ENCODE measurements around the gene NBR1. TPM values are rescaled to one million over a fixed set of nuclear protein-coding genes. Genes with fewer than 3 reads are reported as not detected.
"Not testable (repeated sequence)": the region's sequence is repeated elsewhere in the genome, so short reads cannot be mapped to it uniquely, and the experiment has no call there.

The NBR1 gene
- total and polyA plus RNA-seq, 4 donors = 25.5 to 127 (median 50.4) TPM

- Histone ChIP-seq H3K9me3 (ENCODE audit: control insufficient read depth in 4 of 4, insufficient read depth in 3 of 4, low read length in 3 of 4) (no peaks in the 10 kb centered on the region), H3K27ac (ENCODE audit: low read depth in 1 of 2, low read length in 1 of 2) (no peak overlapping the region), H3K4me1 (ENCODE audit: control insufficient read depth in 5 of 5, insufficient read depth in 5 of 5, low read length in 5 of 5) (peaks cover 0 to 4% (median 2%) of the 10 kb centered on the region in 5 donors), H3K9ac (ENCODE audit: insufficient read depth in 1 of 2, low read length in 2 of 2) (no peak overlapping the region), H3K4me3 (no peak overlapping the region), H3K36me3 (ENCODE audit: control insufficient read depth in 4 of 4, insufficient read depth in 4 of 4, low read length in 4 of 4) (peaks cover 0 to 4% (median 1%) of the 10 kb centered on the region in 4 donors), H3K27me3 (ENCODE audit: control insufficient read depth in 3 of 3, insufficient read depth in 3 of 3, low read length in 2 of 3) (no peaks in the 10 kb centered on the region)
- no peak for TF ChIP-seq CTCF (IDR thresholded peaks at IDR 0.05; ENCODE audit: control extremely low read depth, extremely low read depth)
- ATAC-seq (ENCODE audit: insufficient read depth, low FRiP score) = no peak
- no peak for DNase-seq
- 59 to 86% methylated on average over 7 of the region's 7 CpGs for WGBS, 2 donors
Measured at GRCh38 chr17:43224146-43224705, 53.2 kb downstream of the NBR1 start.

GRCh38 chr17:43226393-43226792 is 55.4 kb downstream of the NBR1 start:
- Histone ChIP-seq H3K9ac (ENCODE audit: insufficient read depth in 1 of 2, low read length in 2 of 2) (no peak overlapping the region), H3K27ac (ENCODE audit: low read depth in 1 of 2, low read length in 1 of 2) (no peak overlapping the region), H3K27me3 (ENCODE audit: control insufficient read depth in 3 of 3, insufficient read depth in 3 of 3, low read length in 2 of 3) (no peaks in the 10 kb centered on the region), H3K36me3 (ENCODE audit: control insufficient read depth in 4 of 4, insufficient read depth in 4 of 4, low read length in 4 of 4) (peaks cover 0 to 4% (median 1%) of the 10 kb centered on the region in 4 donors), H3K4me3 (no peak overlapping the region), H3K4me1 (ENCODE audit: control insufficient read depth in 5 of 5, insufficient read depth in 5 of 5, low read length in 5 of 5) (no peaks in the 10 kb centered on the region), H3K9me3 (ENCODE audit: control insufficient read depth in 4 of 4, insufficient read depth in 3 of 4, low read length in 3 of 4) (no peaks in the 10 kb centered on the region)
- DNase-seq (no peak), ATAC-seq (ENCODE audit: insufficient read depth, low FRiP score) (no peak)
- TF ChIP-seq CTCF (IDR thresholded peaks at IDR 0.05; ENCODE audit: control extremely low read depth, extremely low read depth) = no peak
- 94 to 97% methylated on average over 7 of the region's 7 CpGs for WGBS, 2 donors

- not testable (repeated sequence) for ATAC-seq (ENCODE audit: insufficient read depth, low FRiP score); H3K9me3 ChIP-seq (ENCODE audit: control insufficient read depth in 4 of 4, insufficient read depth in 3 of 4, low read length in 3 of 4); H3K4me1 ChIP-seq (ENCODE audit: control insufficient read depth in 5 of 5, insufficient read depth in 5 of 5, low read length in 5 of 5); DNase-seq; H3K27me3 ChIP-seq (ENCODE audit: control insufficient read depth in 3 of 3, insufficient read depth in 3 of 3, low read length in 2 of 3); H3K9ac ChIP-seq (ENCODE audit: insufficient read depth in 1 of 2, low read length in 2 of 2); H3K4me3 ChIP-seq; H3K36me3 ChIP-seq (ENCODE audit: control insufficient read depth in 4 of 4, insufficient read depth in 4 of 4, low read length in 4 of 4); H3K27ac ChIP-seq (ENCODE audit: low read depth in 1 of 2, low read length in 1 of 2)
- no CpG with 5 or more reads among the region's 7 CpGs for WGBS, 2 donors
Measured at GRCh38 chr17:43228020-43228782, 57.2 kb downstream of the NBR1 start, which contains the start of gene CCDC200. CCDC200 (minus strand) TSS chr17:43228623; CDS start chr17:43228554, 69 bp downstream.

- H3K36me3 ChIP-seq (ENCODE audit: control insufficient read depth in 4 of 4, insufficient read depth in 4 of 4, low read length in 4 of 4); H3K27ac ChIP-seq (ENCODE audit: low read depth in 1 of 2, low read length in 1 of 2); H3K4me3 ChIP-seq; DNase-seq; H3K4me1 ChIP-seq (ENCODE audit: control insufficient read depth in 5 of 5, insufficient read depth in 5 of 5, low read length in 5 of 5); H3K9me3 ChIP-seq (ENCODE audit: control insufficient read depth in 4 of 4, insufficient read depth in 3 of 4, low read length in 3 of 4); ATAC-seq (ENCODE audit: insufficient read depth, low FRiP score); H3K27me3 ChIP-seq (ENCODE audit: control insufficient read depth in 3 of 3, insufficient read depth in 3 of 3, low read length in 2 of 3): not testable (repeated sequence)
- WGBS, 2 donors = 50 to 82% methylated on average over 15 to 18 of the region's 40 CpGs
- H3K9ac ChIP-seq (ENCODE audit: insufficient read depth in 1 of 2, low read length in 2 of 2) = peak overlapping the region in 1 of 2 donors; percentile 82
Measured at GRCh38 chr17:43231205-43232020, 60.4 kb downstream of the NBR1 start.

- not testable (repeated sequence) for H3K27me3 ChIP-seq (ENCODE audit: control insufficient read depth in 3 of 3, insufficient read depth in 3 of 3, low read length in 2 of 3); H3K4me1 ChIP-seq (ENCODE audit: control insufficient read depth in 5 of 5, insufficient read depth in 5 of 5, low read length in 5 of 5); H3K9me3 ChIP-seq (ENCODE audit: control insufficient read depth in 4 of 4, insufficient read depth in 3 of 4, low read length in 3 of 4); H3K4me3 ChIP-seq; H3K36me3 ChIP-seq (ENCODE audit: control insufficient read depth in 4 of 4, insufficient read depth in 4 of 4, low read length in 4 of 4); DNase-seq; ATAC-seq (ENCODE audit: insufficient read depth, low FRiP score); H3K27ac ChIP-seq (ENCODE audit: low read depth in 1 of 2, low read length in 1 of 2)
- peak overlapping the region in 1 of 2 donors; percentile 82 for H3K9ac ChIP-seq (ENCODE audit: insufficient read depth in 1 of 2, low read length in 2 of 2)
- WGBS, 2 donors = 84 to 92% methylated on average over 11 to 16 of the region's 24 CpGs
Measured at GRCh38 chr17:43232021-43232699, 61.1 kb downstream of the NBR1 start.

GRCh38 chr17:43233263-43233662 is 62.2 kb downstream of the NBR1 start:
- H3K9ac ChIP-seq (ENCODE audit: insufficient read depth in 1 of 2, low read length in 2 of 2); ATAC-seq (ENCODE audit: insufficient read depth, low FRiP score); H3K9me3 ChIP-seq (ENCODE audit: control insufficient read depth in 4 of 4, insufficient read depth in 3 of 4, low read length in 3 of 4); DNase-seq; H3K36me3 ChIP-seq (ENCODE audit: control insufficient read depth in 4 of 4, insufficient read depth in 4 of 4, low read length in 4 of 4); H3K4me3 ChIP-seq; H3K27me3 ChIP-seq (ENCODE audit: control insufficient read depth in 3 of 3, insufficient read depth in 3 of 3, low read length in 2 of 3); H3K27ac ChIP-seq (ENCODE audit: low read depth in 1 of 2, low read length in 1 of 2); H3K4me1 ChIP-seq (ENCODE audit: control insufficient read depth in 5 of 5, insufficient read depth in 5 of 5, low read length in 5 of 5): not testable (repeated sequence)
- no CpG with 5 or more reads among the region's 15 CpGs for WGBS, 2 donors
